ENCODE results near the gene SEPHS2. TPM values are rescaled to one million over a fixed set of nuclear protein-coding genes. Genes with fewer than 3 reads are reported as not detected.
A peak's percentile ranks its signal among the peaks of the same experiment; 100 is the strongest.

The SEPHS2 gene
- total RNA-seq, 1 donor from 2014 or later: 42.5 TPM

DNA sequence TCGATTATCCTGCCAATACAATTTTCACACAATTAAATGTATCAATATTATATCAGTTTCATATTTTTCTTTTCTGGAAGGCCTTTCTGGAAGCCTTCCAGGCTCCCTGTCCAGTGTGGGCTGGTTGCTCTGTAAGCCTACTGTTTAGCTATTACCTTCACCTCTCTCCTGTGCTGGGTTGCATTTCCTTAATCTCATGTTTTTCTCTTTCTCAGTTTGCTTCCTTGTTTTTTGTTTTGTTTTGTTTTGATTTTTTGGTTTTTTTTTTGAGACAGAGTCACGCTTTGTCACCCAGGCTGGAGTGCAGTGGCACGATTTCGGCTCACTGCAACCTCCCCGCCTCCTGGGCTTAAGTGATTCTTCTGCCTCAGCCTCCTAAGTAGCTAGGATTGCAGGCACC lies 6.8 kb downstream of the SEPHS2 start:
- Mint-ChIP-seq H3K36me3 (ENCODE audit: unreplicated experiment) (peaks cover 12% of the 10 kb centered on the region), H3K9me3 (ENCODE audit: unreplicated experiment) (peaks cover 4% of the 10 kb centered on the region), H3K4me1 (ENCODE audit: unreplicated experiment) (peaks cover 7% of the 10 kb centered on the region), H3K4me3 (ENCODE audit: unreplicated experiment) (no peak overlapping the region), H3K27ac (ENCODE audit: unreplicated experiment) (no peak overlapping the region), H3K27me3 (ENCODE audit: unreplicated experiment) (peaks cover 16% of the 10 kb centered on the region)
- no peak for DNase-seq (ENCODE audit: extremely low spot score, unreplicated experiment)
- no peak for TF ChIP-seq CTCF (IDR thresholded peaks at IDR 0.05)

DNA sequence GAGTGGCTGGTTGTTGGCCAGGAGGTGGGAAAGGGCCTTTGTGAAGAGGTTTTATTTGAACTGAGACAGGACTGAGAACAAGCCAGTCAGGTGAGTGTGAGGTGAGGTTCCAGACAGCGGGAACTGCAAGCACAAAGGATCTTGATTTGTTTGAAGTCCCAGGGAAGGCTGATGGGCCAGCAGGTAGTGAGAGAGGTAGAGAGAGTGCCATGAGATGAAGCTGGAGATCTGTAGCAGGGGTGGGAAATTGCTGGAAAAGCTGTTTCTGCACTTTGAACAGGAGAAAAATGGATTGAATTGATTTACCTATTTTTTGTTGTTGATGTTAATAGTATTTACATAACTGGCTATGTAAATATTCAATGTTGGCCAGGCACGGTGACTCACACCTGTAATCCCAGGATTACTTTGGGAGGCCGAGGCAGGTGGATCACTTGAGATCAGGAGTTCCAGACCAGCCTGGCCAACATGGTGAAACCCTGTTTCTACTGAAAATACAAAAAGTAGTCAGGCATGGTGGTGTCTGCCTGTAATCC lies 8.1 kb downstream of the SEPHS2 start:
- Mint-ChIP-seq H3K4me1 (ENCODE audit: unreplicated experiment) (no peaks in the 10 kb centered on the region), H3K4me3 (ENCODE audit: unreplicated experiment) (no peak overlapping the region), H3K27me3 (ENCODE audit: unreplicated experiment) (peaks cover 24% of the 10 kb centered on the region), H3K36me3 (ENCODE audit: unreplicated experiment) (peaks cover 2% of the 10 kb centered on the region), H3K9me3 (ENCODE audit: unreplicated experiment) (no peaks in the 10 kb centered on the region), H3K27ac (ENCODE audit: unreplicated experiment) (no peak overlapping the region)
- no peak for TF ChIP-seq CTCF (IDR thresholded peaks at IDR 0.05)
- no peak for DNase-seq (ENCODE audit: extremely low spot score, unreplicated experiment)

DNA sequence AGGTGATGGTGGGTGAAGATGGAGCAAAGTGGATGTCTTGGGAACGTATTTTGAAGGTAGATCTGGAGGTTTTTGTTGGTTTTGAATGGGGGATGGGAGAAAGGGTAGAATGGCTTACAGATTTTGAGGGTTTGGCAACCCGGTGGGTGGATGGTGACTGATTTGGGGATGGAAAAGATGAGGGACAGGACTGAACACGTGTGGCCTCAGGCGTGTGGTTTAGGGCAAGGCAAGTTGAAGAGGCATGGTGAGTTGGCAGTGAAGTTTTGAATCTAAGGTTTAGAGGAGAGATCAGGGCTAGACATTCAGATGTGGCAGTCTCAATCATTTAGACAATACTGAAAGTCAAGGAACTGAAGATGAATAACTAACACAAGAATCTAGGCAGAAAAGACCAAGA lies 10.8 kb downstream of the SEPHS2 start:
- Mint-ChIP-seq H3K27ac (ENCODE audit: unreplicated experiment) (no peak overlapping the region), H3K36me3 (ENCODE audit: unreplicated experiment) (no peaks in the 10 kb centered on the region), H3K9me3 (ENCODE audit: unreplicated experiment) (no peaks in the 10 kb centered on the region), H3K4me1 (ENCODE audit: unreplicated experiment) (no peaks in the 10 kb centered on the region), H3K27me3 (ENCODE audit: unreplicated experiment) (peaks cover 24% of the 10 kb centered on the region), H3K4me3 (ENCODE audit: unreplicated experiment) (no peak overlapping the region)
- DNase-seq (ENCODE audit: extremely low spot score, unreplicated experiment): no peak
- no peak for TF ChIP-seq CTCF (IDR thresholded peaks at IDR 0.05)

DNA sequence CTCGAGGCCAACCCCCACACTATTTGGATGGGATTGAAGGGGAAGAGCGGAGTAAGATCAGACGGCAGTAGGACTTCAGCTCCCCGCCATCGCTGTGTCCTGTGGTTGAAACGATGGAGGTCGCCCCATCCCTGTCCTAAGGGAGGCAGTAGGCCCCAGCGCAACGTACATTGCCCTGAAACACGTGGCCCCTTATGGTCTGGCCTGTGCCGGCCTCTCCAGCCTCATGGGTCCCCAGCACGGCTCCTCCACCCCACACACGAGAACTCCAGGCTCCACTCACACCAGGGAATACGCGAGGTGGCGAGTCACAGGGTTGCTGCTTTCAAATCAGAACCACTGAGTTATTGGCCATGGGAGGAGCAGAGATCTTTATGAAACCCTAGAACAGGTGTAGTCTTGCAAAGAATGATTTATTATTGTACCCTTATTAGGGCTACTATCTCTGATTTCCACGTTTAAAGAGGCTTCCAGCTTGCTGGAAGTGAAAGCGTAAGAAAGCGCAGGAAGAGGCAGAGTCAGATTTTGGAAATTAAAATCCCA lies 15.2 kb downstream of the SEPHS2 start:
- Mint-ChIP-seq H3K4me3 (ENCODE audit: unreplicated experiment) (no peak overlapping the region), H3K27ac (ENCODE audit: unreplicated experiment) (no peak overlapping the region), H3K9me3 (ENCODE audit: unreplicated experiment) (no peaks in the 10 kb centered on the region), H3K4me1 (ENCODE audit: unreplicated experiment) (peaks cover 12% of the 10 kb centered on the region), H3K27me3 (ENCODE audit: unreplicated experiment) (peaks cover 18% of the 10 kb centered on the region), H3K36me3 (ENCODE audit: unreplicated experiment) (peaks cover 5% of the 10 kb centered on the region)
- no peak for DNase-seq (ENCODE audit: extremely low spot score, unreplicated experiment)
- peak; percentile 25 for TF ChIP-seq CTCF (IDR thresholded peaks at IDR 0.05)

GRCh38 chr16:30429678-30430427 lies 15.8 kb downstream of the SEPHS2 start, which contains the start of gene DCTPP1:
TSS of gene DCTPP1 (minus strand) at chr16:30430030. CDS start at chr16:30429980, 50 bp downstream.
- peaks cover 12% of the 10 kb centered on the region for H3K4me1 Mint-ChIP-seq (ENCODE audit: unreplicated experiment)
- peak; percentile 97 for DNase-seq (ENCODE audit: extremely low spot score, unreplicated experiment)
- H3K27me3 Mint-ChIP-seq (ENCODE audit: unreplicated experiment): peaks cover 16% of the 10 kb centered on the region
- no peaks in the 10 kb centered on the region for H3K9me3 Mint-ChIP-seq (ENCODE audit: unreplicated experiment)
- TF ChIP-seq CTCF (IDR thresholded peaks at IDR 0.05): peak; percentile 80
- no peak within 1 kb of the TSS for H3K27ac Mint-ChIP-seq (ENCODE audit: unreplicated experiment)
- H3K36me3 Mint-ChIP-seq (ENCODE audit: unreplicated experiment): peaks cover 5% of the 10 kb centered on the region
- no peak within 1 kb of the TSS for H3K4me3 Mint-ChIP-seq (ENCODE audit: unreplicated experiment)

All from osteocyte (in vitro differentiated cells).